Panc1 (cell line): ENCODE measurements around the gene HDGFL2. TPM values are rescaled to one million over a fixed set of nuclear protein-coding genes. Genes with fewer than 3 reads are reported as not detected.
A peak's percentile ranks its signal among the peaks of the same experiment; 100 is the strongest.

ENCODE experiments used
- ATAC-seq: fragments of 200-7000 bp; cut with Tn5 transposase; 2 replicates; pipeline ENCODE4 v1.9.1; 2020; ENCODE audit warnings: mild to moderate bottlenecking, moderate library complexity
- BruUV-seq: library from RNA; stranded (reverse); fragments of 400-500 nt; replicated peaks from 2 replicates; lab custom pipeline; 2021; lab: Mats Ljungman, UMichigan
- CTCF ChIA-PET: fragments of 300-600 bp; sonication (Branson Sonifier 250); formaldehyde crosslinking; loops from one replicate; lab custom pipeline; 2022; ENCODE audit warnings: antibody characterized with exemption; lab: Charles Lee
- POLR2A ChIA-PET: fragments of 300-600 bp; sonication (Branson Sonifier 250); formaldehyde crosslinking; loops from one replicate; lab custom pipeline; 2022; ENCODE audit warnings: antibody characterized with exemption; lab: Charles Lee
- DNase-seq: peaks from one replicate; pipeline ENCODE4 v3.0.0-alpha.2; 2010; ENCODE audit warnings: low read depth, low spot score
- H3K27ac ChIP-seq: 2 replicates; pipeline ENCODE4 v1.5.1; 2011; ENCODE audit warnings: mild to moderate bottlenecking, low read length, inconsistent platforms
- H3K27me3 ChIP-seq: fragments of 200-500 bp; sonication (Bioruptor generic); 2 replicates; pipeline ENCODE4 v1.6.0; 2014; ENCODE audit warnings: low read length, inconsistent platforms; ENCODE audit not compliant: control insufficient read depth, insufficient read depth
- H3K36me3 ChIP-seq: fragments of 200-500 bp; sonication (Bioruptor generic); 2 replicates; pipeline ENCODE4 v1.5.1; 2014; ENCODE audit warnings: inconsistent platforms, mild to moderate bottlenecking, low read length, moderate library complexity; ENCODE audit not compliant: control insufficient read depth, insufficient read depth
- H3K4me1 ChIP-seq: 2 replicates; pipeline ENCODE4 v1.5.1; 2011; ENCODE audit warnings: inconsistent platforms, mild to moderate bottlenecking, low read length, moderate library complexity; ENCODE audit not compliant: control insufficient read depth, insufficient read depth
- H3K4me3 ChIP-seq, 2 experiments: 2 replicates each; pipeline ENCODE4 v1.5.1; 2011 to 2012; ENCODE audit warnings: low read depth in 2 of 2, low read length in 2 of 2, mild to moderate bottlenecking in 2 of 2, inconsistent platforms in 1 of 2, moderate library complexity in 1 of 2
- H3K9me3 ChIP-seq: fragments of 200-500 bp; sonication (Bioruptor generic); 2 replicates; pipeline ENCODE4 v1.5.1; 2014; ENCODE audit warnings: low read depth, mild to moderate bottlenecking, inconsistent platforms, low read length, moderate library complexity; ENCODE audit not compliant: control insufficient read depth, insufficient read depth
- CTCF ChIP-seq: fragments of 450-650 bp; IDR thresholded peaks from 2 replicates; pipeline ENCODE4 v1.5.1; 2017; ENCODE audit warnings: mild to moderate bottlenecking
- POLR2AphosphoS5 ChIP-seq: IDR thresholded peaks from 2 replicates; pipeline ENCODE4 v1.6.1; 2012; ENCODE audit warnings: mild to moderate bottlenecking, low read depth, low read length, moderate library complexity
- REST ChIP-seq, 2 experiments: IDR thresholded peaks; 2 replicates each; pipeline ENCODE4 v1.6.1; 2011 to 2012; ENCODE audit warnings: low read depth in 2 of 2, control low read depth in 1 of 2, low read length in 1 of 2, mild to moderate bottlenecking in 1 of 2, moderate library complexity in 1 of 2; ENCODE audit not compliant: insufficient read depth in 1 of 2
- SIN3A ChIP-seq: IDR thresholded peaks from 2 replicates; pipeline ENCODE4 v1.6.1; 2012; ENCODE audit warnings: low read depth, mild to moderate bottlenecking, low read length, moderate library complexity, borderline replicate concordance; ENCODE audit not compliant: insufficient read depth
- TCF7L2 ChIP-seq: IDR thresholded peaks from 2 replicates; pipeline ENCODE4 v1.6.1; 2011; ENCODE audit warnings: mild to moderate bottlenecking, low read depth, low read length, inconsistent platforms
- in situ Hi-C: cut with HindIII; loops from 2 replicates; pipeline ENCODE4 v1.10.0; 2016; ENCODE audit warnings: low sequenced_read_pairs, low pct_unique_long_range_greater_than_20kb
- intact Hi-C: fragments of 100-400 bp; cut with micrococcal nuclease; formaldehyde crosslinking; loops from one replicate; pipeline ENCODE4 v1.10.0; 2022; ENCODE audit not compliant: unreplicated experiment
- total RNA-seq: library from RNA; stranded (reverse); gene quantifications from one replicate; pipeline ENCODE4 v1.2.1, GENCODE V29; 2021; ENCODE audit not compliant: unreplicated experiment

Gene HDGFL2
- total RNA-seq, 1 experiment from 2014 or later, result 56.9 TPM

GRCh38 chr19:4547303-4548237 is 75.5 kb downstream of the HDGFL2 start:
- in situ Hi-C loops, result no loop called here
- BruUV-seq, result no TSS peak
- ChIA-PET POLR2A (no interaction called here), CTCF (interaction anchor here (0.6 kb wide), 1 partner anchor 15 kb away, joined by 3 read pairs; no protein-coding TSS in a partner anchor)
- ATAC-seq (peak; percentile 73), DNase-seq (no peak)
- no peak overlapping the region for H3K4me3 ChIP-seq
- TF ChIP-seq TCF7L2, result no peak
- TF ChIP-seq CTCF, result peak; percentile 63
- intact Hi-C loops, result no loop called here
- H3K27me3 ChIP-seq, result no peaks in the 10 kb centered on the region
- no peaks in the 10 kb centered on the region for H3K36me3 ChIP-seq
- no peak overlapping the region for H3K27ac ChIP-seq
- H3K4me1 ChIP-seq, result no peaks in the 10 kb centered on the region
- no peaks in the 10 kb centered on the region for H3K9me3 ChIP-seq

GRCh38 chr19:4548238-4548584 is 76.1 kb downstream of the HDGFL2 start:
- BruUV-seq, result no TSS peak
- Histone ChIP-seq H3K9me3 (no peaks in the 10 kb centered on the region), H3K36me3 (no peaks in the 10 kb centered on the region), H3K27me3 (no peaks in the 10 kb centered on the region), H3K4me3 (no peak overlapping the region), H3K27ac (no peak overlapping the region), H3K4me1 (no peaks in the 10 kb centered on the region)
- in situ Hi-C loops (no loop called here), intact Hi-C loops (no loop called here)
- POLR2A ChIA-PET, result no interaction called here
- TF ChIP-seq SIN3A (no peak), TCF7L2 (no peak), POLR2AphosphoS5 (no peak), CTCF (no peak), REST (IDR thresholded peaks at IDR 0.05; ENCODE audit: insufficient read depth in 1 of 2, low read depth in 2 of 2, low read length in 1 of 2) (no peak)
- DNase-seq (no peak), ATAC-seq (no peak)
- CTCF ChIA-PET, result interaction anchor here (0.6 kb wide), 1 partner anchor 16 kb away, joined by 3 read pairs; no protein-coding TSS in a partner anchor
